ENCODE results near the gene CELF6. TPM values are rescaled to one million over a fixed set of nuclear protein-coding genes. Genes with fewer than 3 reads are reported as not detected.
A peak's percentile ranks its signal among the peaks of the same experiment; 100 is the strongest.

The CELF6 gene
- total and polyA plus RNA-seq, 2 experiments from 2014 or later = 0.14 TPM; not detected in 1

DNA sequence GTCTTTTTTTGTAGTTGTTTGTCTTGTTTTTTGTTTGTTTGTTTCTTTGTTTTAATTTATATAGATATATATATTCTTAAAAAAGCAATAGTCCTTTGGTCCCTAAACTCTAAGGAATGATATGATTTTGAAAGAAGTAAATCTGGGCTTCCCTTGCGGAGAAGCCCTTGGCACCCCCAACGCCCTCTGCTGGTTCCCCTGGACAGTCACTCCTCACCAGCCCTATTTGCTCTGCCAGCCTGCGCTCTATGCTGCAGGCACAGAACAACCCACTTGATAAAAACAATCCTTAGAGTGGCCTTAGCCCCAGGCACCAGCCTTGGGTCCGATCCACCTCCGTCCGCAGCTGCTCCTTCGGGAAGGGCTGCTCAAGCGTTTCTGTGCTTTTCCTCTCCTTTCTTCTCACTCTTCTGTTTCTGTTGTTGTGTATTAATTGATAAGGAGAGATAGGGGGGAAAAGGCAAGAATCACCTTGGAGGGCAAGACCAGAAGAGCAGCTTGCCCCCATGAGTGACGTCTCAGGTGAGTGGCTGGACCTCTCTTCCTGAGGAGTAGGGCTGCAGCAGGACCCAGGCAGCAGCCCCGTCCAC lies 33.9 kb downstream of the CELF6 start:
- Mint-ChIP-seq H3K4me1 (no peaks in the 10 kb centered on the region; the same call in 2 of the 3 replicates), H3K27me3 (ENCODE audit: insufficient read depth, low read depth, poor library complexity) (peaks cover 4% of the 10 kb centered on the region), H3K36me3 (ENCODE audit: low read depth) (no peaks in the 10 kb centered on the region; the same call in 2 of the 3 replicates), H3K9me3 (no peaks in the 10 kb centered on the region), H3K27ac (no peak overlapping the region), H3K4me3 (no peak overlapping the region)
- ATAC-seq (peak; percentile 88), DNase-seq (ENCODE audit: low spot score) (peak; percentile 85)
- Histone ChIP-seq H3K9me2 (ENCODE audit: insufficient read depth) (no peaks in the 10 kb centered on the region), H3K4me2 (no peak overlapping the region), H3K79me2 (replicated peaks; ENCODE audit: insufficient read depth) (no peaks in the 10 kb centered on the region), H3K27me3 (ENCODE audit: insufficient read depth) (no peaks in the 10 kb centered on the region), H3F3A (replicated peaks; ENCODE audit: low read depth) (no peaks in the 10 kb centered on the region), H3K4me1 (ENCODE audit: insufficient read depth) (no peaks in the 10 kb centered on the region), H3K4me3 (no peak overlapping the region), H4K20me1 (replicated peaks; ENCODE audit: insufficient read depth) (no peaks in the 10 kb centered on the region), H3K36me3 (ENCODE audit: insufficient read depth) (no peaks in the 10 kb centered on the region), H3K27ac (ENCODE audit: low read depth) (no peak overlapping the region), H2AFZ (peak overlapping the region; percentile 86)
- TF ChIP-seq, protein P1, sequence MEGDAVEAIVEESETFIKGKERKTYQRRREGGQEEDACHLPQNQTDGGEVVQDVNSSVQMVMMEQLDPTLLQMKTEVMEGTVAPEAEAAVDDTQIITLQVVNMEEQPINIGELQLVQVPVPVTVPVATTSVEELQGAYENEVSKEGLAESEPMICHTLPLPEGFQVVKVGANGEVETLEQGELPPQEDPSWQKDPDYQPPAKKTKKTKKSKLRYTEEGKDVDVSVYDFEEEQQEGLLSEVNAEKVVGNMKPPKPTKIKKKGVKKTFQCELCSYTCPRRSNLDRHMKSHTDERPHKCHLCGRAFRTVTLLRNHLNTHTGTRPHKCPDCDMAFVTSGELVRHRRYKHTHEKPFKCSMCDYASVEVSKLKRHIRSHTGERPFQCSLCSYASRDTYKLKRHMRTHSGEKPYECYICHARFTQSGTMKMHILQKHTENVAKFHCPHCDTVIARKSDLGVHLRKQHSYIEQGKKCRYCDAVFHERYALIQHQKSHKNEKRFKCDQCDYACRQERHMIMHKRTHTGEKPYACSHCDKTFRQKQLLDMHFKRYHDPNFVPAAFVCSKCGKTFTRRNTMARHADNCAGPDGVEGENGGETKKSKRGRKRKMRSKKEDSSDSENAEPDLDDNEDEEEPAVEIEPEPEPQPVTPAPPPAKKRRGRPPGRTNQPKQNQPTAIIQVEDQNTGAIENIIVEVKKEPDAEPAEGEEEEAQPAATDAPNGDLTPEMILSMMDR (conservative IDR thresholded peaks at IDR 0.05; ENCODE audit: low read depth in 2 of 2) = peak; percentile 63 to 78
- no peak for TF ChIP-seq ZNF331 (CRISPR knock-in tag; IDR thresholded peaks at IDR 0.05; ENCODE audit: low read depth)

DNA sequence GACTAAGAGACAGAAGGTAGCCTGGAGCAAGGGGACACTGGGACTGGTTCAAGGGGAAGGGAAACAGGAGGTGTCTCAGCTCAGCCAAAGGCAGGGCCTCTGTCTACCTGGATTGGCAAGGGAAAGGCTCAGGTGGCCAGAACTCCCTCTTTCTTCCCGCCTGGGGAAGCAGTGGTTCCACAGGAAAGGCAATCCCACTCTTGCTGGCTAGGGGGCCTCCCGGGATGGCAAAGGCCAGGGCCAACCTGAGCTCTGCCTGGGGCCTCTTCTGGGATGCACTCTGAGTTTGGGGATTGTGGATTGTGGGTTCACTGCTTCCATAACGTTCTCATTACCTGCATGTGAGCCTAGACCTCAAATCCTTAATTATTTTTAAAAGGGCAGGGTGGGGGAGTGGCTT lies 34.6 kb downstream of the CELF6 start:
- Histone ChIP-seq H3K79me2 (replicated peaks; ENCODE audit: insufficient read depth) (no peaks in the 10 kb centered on the region), H2AFZ (peak overlapping the region; percentile 49; the same call in 1 of the 2 replicates)
- DNase-seq (ENCODE audit: low spot score) = peak; percentile 76

More for the DNA sequence above, 34.6 kb downstream of the CELF6 start:
- Mint-ChIP-seq H3K36me3 (ENCODE audit: low read depth) (no peaks in the 10 kb centered on the region; the same call in 2 of the 3 replicates), H3K9me3 (no peaks in the 10 kb centered on the region), H3K27ac (no peak overlapping the region), H3K27me3 (ENCODE audit: insufficient read depth, low read depth, poor library complexity) (peaks cover 3% of the 10 kb centered on the region), H3K4me3 (no peak overlapping the region), H3K4me1 (no peaks in the 10 kb centered on the region; the same call in 2 of the 3 replicates)
- ATAC-seq = peak; percentile 80
- Histone ChIP-seq H3K27me3 (ENCODE audit: insufficient read depth) (no peaks in the 10 kb centered on the region), H3F3A (replicated peaks; ENCODE audit: low read depth) (no peaks in the 10 kb centered on the region), H4K20me1 (replicated peaks; ENCODE audit: insufficient read depth) (no peaks in the 10 kb centered on the region), H3K4me2 (no peak overlapping the region), H3K4me3 (no peak overlapping the region), H3K4me1 (ENCODE audit: insufficient read depth) (no peaks in the 10 kb centered on the region), H3K27ac (ENCODE audit: low read depth) (no peak overlapping the region), H3K9me2 (ENCODE audit: insufficient read depth) (no peaks in the 10 kb centered on the region), H3K36me3 (ENCODE audit: insufficient read depth) (no peaks in the 10 kb centered on the region)
- TF ChIP-seq NANOG (IDR thresholded peaks at IDR 0.05; ENCODE audit: borderline replicate concordance) (no peak), EZH2phosphoT487 (IDR thresholded peaks at IDR 0.05; ENCODE audit: unreplicated experiment) (no peak)
- TF ChIP-seq, protein P1 (conservative IDR thresholded peaks at IDR 0.05; ENCODE audit: low read depth in 2 of 2) = peak; percentile 20 to 47; a peak in 3 of 4 replicates
